B cell (primary cell): ENCODE data around the gene PIM1. TPM values are rescaled to one million over a fixed set of nuclear protein-coding genes. Genes with fewer than 3 reads are reported as not detected.
A peak's percentile ranks its signal among the peaks of the same experiment; 100 is the strongest.

Experiments
- ATAC-seq: fragments of 200-7000 bp; cut with Tn5 transposase; one replicate; pipeline ENCODE4 v1.10.0; 2021; ENCODE audit warnings: low read depth, mild to moderate bottlenecking, moderate number of reproducible peaks, moderate library complexity
- CTCF ChIA-PET: fragments of 350-600 bp; sonication (Branson Sonifier 250); formaldehyde crosslinking; loops from one replicate; lab custom pipeline; 2021; ENCODE audit warnings: antibody characterized with exemption, inconsistent platforms; lab: Charles Lee
- POLR2A ChIA-PET: fragments of 350-600 bp; sonication (Branson Sonifier 250); formaldehyde crosslinking; loops from one replicate; lab custom pipeline; 2021; ENCODE audit warnings: antibody characterized with exemption; lab: Charles Lee
- DNase-seq: peaks from one replicate; pipeline ENCODE4 v3.0.0; 2013
- H2AFZ ChIP-seq: 2 replicates; pipeline ENCODE4 v1.6.1; 2012; ENCODE audit warnings: mild to moderate bottlenecking, low read depth, low read length; ENCODE audit not compliant: insufficient read depth, poor library complexity, severe bottlenecking
- H3K27ac ChIP-seq, 2 donors: 1 replicate in 1 of 2; 2 replicates in 1 of 2; pipeline ENCODE4 v1.5.1; 2012 to 2013; ENCODE audit warnings: low read length in 2 of 2, mild to moderate bottlenecking in 2 of 2, moderate library complexity in 1 of 2
- H3K27me3 ChIP-seq, 4 experiments: fragments of 200-600 bp in 1 of 4; sonication (generic) in 1 of 4; replicated peaks in 1 of 4; 1 replicate in 2 of 4; 2 replicates in 2 of 4; pipeline versions ENCODE4 v1.6.1 to v1.7.0; 2013 to 2016; ENCODE audit warnings: low read length in 3 of 4, mild to moderate bottlenecking in 2 of 4, mixed read lengths in 1 of 4, moderate library complexity in 1 of 4; ENCODE audit not compliant: insufficient read depth in 4 of 4, control insufficient read depth in 3 of 4; ENCODE audit errors: control extremely low read depth in 1 of 4
- H3K36me3 ChIP-seq, 2 experiments: replicated peaks in 1 of 2; 1 replicate in 1 of 2; 2 replicates in 1 of 2; pipeline versions ENCODE4 v1.6.1 to v1.7.1; 2013; ENCODE audit warnings: low read length in 1 of 2; ENCODE audit not compliant: insufficient read depth in 2 of 2, control insufficient read depth in 1 of 2; ENCODE audit errors: control extremely low read depth in 1 of 2, extremely low read depth in 1 of 2
- H3K4me1 ChIP-seq, 2 donors: fragments of 200-600 bp in 1 of 2; sonication (generic) in 1 of 2; 1 replicate in 1 of 2; 2 replicates in 1 of 2; pipeline versions ENCODE4 v1.5.1 to v1.6.1; 2013 to 2017; ENCODE audit warnings: low read length in 2 of 2; ENCODE audit not compliant: control insufficient read depth in 2 of 2, insufficient read depth in 2 of 2
- H3K4me2 ChIP-seq: replicated peaks from 2 replicates; pipeline ENCODE3; 2012; ENCODE audit warnings: mild to moderate bottlenecking, low read depth, low read length; ENCODE audit not compliant: poor library complexity, severe bottlenecking
- H3K4me3 ChIP-seq, 5 experiments: fragments of 200-600 bp in 1 of 5; sonication (generic) in 1 of 5; 1 replicate in 3 of 5; 2 replicates in 2 of 5; pipeline versions ENCODE4 v1.5.1 to v1.7.0; 2011 to 2016; ENCODE audit warnings: low read length in 4 of 5, mild to moderate bottlenecking in 4 of 5, low read depth in 2 of 5, control low read depth in 1 of 5, moderate library complexity in 1 of 5; ENCODE audit not compliant: insufficient read depth in 1 of 5; ENCODE audit errors: control extremely low read depth in 1 of 5, extremely low read depth in 1 of 5
- H3K79me2 ChIP-seq: fragments of 200-600 bp; sonication (generic); one replicate; pipeline ENCODE4 v1.6.0; 2016; ENCODE audit warnings: low read length; ENCODE audit not compliant: control insufficient read depth, insufficient read depth
- H3K9ac ChIP-seq: fragments of 200-600 bp; sonication (generic); 2 replicates; pipeline ENCODE4 v1.6.1; 2017; ENCODE audit warnings: mild to moderate bottlenecking, low read length, moderate library complexity
- H3K9me3 ChIP-seq, 3 donors: one replicate each; pipeline versions ENCODE4 v1.6.1 to v1.7.1; 2013; ENCODE audit warnings: low read length in 2 of 3; ENCODE audit not compliant: control insufficient read depth in 2 of 3, insufficient read depth in 1 of 3; ENCODE audit errors: control extremely low read depth in 1 of 3
- H4K20me1 ChIP-seq: 2 replicates; pipeline ENCODE4 v1.6.0; 2012; ENCODE audit warnings: mild to moderate bottlenecking, low read length; ENCODE audit not compliant: insufficient read depth, control insufficient read depth, poor library complexity, severe bottlenecking
- H3K27ac Mint-ChIP-seq: one replicate; pipeline ENCODE4 v1.8.0; 2021; ENCODE audit warnings: mixed read lengths
- H3K27me3 Mint-ChIP-seq: one replicate; pipeline ENCODE4 v1.8.0; 2021; ENCODE audit warnings: mixed read lengths
- H3K4me1 Mint-ChIP-seq: one replicate; pipeline ENCODE4 v1.8.0; 2021; ENCODE audit warnings: mixed read lengths
- H3K4me3 Mint-ChIP-seq: one replicate; pipeline ENCODE4 v1.8.0; 2021; ENCODE audit warnings: mixed read lengths
- H3K9me3 Mint-ChIP-seq: one replicate; pipeline ENCODE4 v1.8.0; 2022; ENCODE audit warnings: mixed read lengths; ENCODE audit not compliant: insufficient read depth
- EZH2 ChIP-seq: IDR thresholded peaks from 2 replicates; pipeline ENCODE4 v1.6.1; 2012; ENCODE audit warnings: borderline replicate concordance, low read depth, mild to moderate bottlenecking, moderate library complexity, low read length; ENCODE audit not compliant: insufficient read depth, poor library complexity, severe bottlenecking
- WGBS: methylation state at CpG from one replicate; pipeline ENCODE4 v1.1.5; 2013; ENCODE audit warnings: missing lambda C conversion rate; ENCODE audit not compliant: insufficient coverage; 5-methylcytosine and 5-hydroxymethylcytosine counted together
- intact Hi-C: fragments of 100-400 bp; cut with micrococcal nuclease; formaldehyde crosslinking; loops from one replicate; pipeline ENCODE4 v1.10.0; 2022
- polyA plus RNA-seq: library from polyadenylated mRNA; depleted of rRNA; stranded (reverse); fragments of >200 nt; gene quantifications from 2 replicates; pipeline ENCODE4 v1.2.3, GENCODE V29; 2012
- total RNA-seq, 2 donors: library from RNA; stranded (reverse); fragments of 120-200 nt in 1 of 2; gene quantifications; 1 replicate in 1 of 2; 2 replicates in 1 of 2; pipeline versions ENCODE4 v1.2.3 to v1.2.4, GENCODE V29; 2013 to 2022
- TF ChIP-seq, protein P1 (sequence below): fragments of 200-600 bp; IDR thresholded peaks from one replicate; pipeline ENCODE4 v1.8.0; 2022; ENCODE audit warnings: antibody characterized with exemption, mild to moderate bottlenecking

PIM1 gene
- total and polyA plus RNA-seq, 2 donors (not counting 1 experiment from before 2014, with no cell fraction given): 13.6 to 102 TPM

DNA sequence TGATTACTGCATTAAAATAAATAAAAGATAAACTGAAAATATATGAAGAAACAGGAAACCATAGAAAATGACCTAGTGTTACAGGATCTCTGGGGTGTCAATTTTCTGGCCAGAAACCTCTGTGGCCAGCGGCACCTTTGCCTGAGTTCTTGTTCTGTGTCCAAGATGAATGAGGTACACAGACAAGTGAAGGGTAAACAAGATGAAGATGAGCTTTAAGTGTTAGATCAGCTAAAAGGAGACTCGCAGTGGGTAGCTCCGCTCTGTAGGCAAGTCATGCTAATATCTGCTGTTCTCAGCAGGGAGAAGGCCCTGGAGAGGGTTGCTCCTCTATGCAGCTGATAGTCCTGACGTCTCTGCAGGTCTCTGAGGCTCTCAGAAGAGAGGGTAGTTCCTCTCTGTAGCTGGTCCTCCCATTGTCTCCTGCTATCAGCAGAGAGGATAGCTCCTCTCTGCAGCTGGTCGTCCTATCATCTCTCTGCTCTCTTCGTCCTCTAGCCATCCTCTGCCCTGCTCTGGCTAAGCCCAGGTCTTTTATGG lies 51.7 kb downstream of the PIM1 start:
- CTCF ChIA-PET: interaction anchor here (0.7 to 1.8 kb wide), 4 partner anchors 11 to 456 kb away, joined by 3 to 6 read pairs (median 4); no protein-coding TSS in a partner anchor
- H3K27me3 Mint-ChIP-seq: no peaks in the 10 kb centered on the region
- WGBS: 67% methylated on average over 6 of the region's 6 CpGs
- DNase-seq (no peak), ATAC-seq (no peak)
- Histone ChIP-seq H3K4me2 (peak overlapping the region; percentile 88), H4K20me1 (no peaks in the 10 kb centered on the region), H2AFZ (peak overlapping the region; percentile 77), H3K4me3 (peak overlapping the region; percentile 15 to 86 (median 69)), H3K36me3 (no peaks in the 10 kb centered on the region), H3K9me3 (no peaks in the 10 kb centered on the region), H3K27ac (no peak overlapping the region), H3K79me2 (no peaks in the 10 kb centered on the region), H3K27me3 (no peaks in the 10 kb centered on the region), H3K4me1 (peaks cover 5 to 12% of the 10 kb centered on the region in 2 donors), H3K9ac (peak overlapping the region; percentile 66)
- no peak overlapping the region for H3K27ac Mint-ChIP-seq
- peaks cover 11% of the 10 kb centered on the region for H3K4me1 Mint-ChIP-seq
- intact Hi-C loops: loop anchor here (1.0 to 2.0 kb wide), 2 partner anchors 13 to 35 kb away; partner anchors contain the start of gene TBC1D22B
- H3K9me3 Mint-ChIP-seq: no peaks in the 10 kb centered on the region
- POLR2A ChIA-PET: interaction anchor here (0.7 kb wide), 1 partner anchor 347 kb away, joined by 5 read pairs; the partner anchor contains the start of gene PPIL1
- H3K4me3 Mint-ChIP-seq: peak overlapping the region; percentile 91
- TF ChIP-seq, protein P1, sequence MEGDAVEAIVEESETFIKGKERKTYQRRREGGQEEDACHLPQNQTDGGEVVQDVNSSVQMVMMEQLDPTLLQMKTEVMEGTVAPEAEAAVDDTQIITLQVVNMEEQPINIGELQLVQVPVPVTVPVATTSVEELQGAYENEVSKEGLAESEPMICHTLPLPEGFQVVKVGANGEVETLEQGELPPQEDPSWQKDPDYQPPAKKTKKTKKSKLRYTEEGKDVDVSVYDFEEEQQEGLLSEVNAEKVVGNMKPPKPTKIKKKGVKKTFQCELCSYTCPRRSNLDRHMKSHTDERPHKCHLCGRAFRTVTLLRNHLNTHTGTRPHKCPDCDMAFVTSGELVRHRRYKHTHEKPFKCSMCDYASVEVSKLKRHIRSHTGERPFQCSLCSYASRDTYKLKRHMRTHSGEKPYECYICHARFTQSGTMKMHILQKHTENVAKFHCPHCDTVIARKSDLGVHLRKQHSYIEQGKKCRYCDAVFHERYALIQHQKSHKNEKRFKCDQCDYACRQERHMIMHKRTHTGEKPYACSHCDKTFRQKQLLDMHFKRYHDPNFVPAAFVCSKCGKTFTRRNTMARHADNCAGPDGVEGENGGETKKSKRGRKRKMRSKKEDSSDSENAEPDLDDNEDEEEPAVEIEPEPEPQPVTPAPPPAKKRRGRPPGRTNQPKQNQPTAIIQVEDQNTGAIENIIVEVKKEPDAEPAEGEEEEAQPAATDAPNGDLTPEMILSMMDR: no peak
- TF ChIP-seq EZH2: no peak
